Measurements from ENCODE around the gene PDIK1L. TPM values are rescaled to one million over a fixed set of nuclear protein-coding genes. Genes with fewer than 3 reads are reported as not detected.

The PDIK1L gene
- total and polyA plus RNA-seq, 2 of the 8 experiments (the other 6 are each of a cell fraction or from before 2014, with no cell fraction given): 0.95 to 4.5 TPM

DNA sequence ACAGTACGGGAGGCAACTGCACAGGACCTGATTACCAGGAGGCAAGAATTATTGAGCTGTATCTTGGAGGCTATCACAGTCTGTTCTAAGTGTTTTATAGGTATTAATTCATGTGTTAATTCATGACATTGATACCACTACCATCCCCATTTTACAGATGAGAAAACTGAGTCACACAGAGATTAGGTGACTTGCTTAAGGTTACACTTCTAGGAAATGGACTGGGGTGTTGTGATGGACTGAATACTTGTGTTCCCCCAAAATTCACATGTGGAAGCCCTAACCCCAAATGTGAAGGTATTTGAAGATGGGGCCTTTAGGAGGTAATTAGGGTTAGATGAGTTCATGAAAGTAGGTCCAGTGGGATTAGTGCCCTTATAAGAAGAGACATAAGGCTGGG lies 34.1 kb upstream of the PDIK1L start:
- no peak overlapping the region for H3K4me3 ChIP-seq (ENCODE audit: extremely low read depth in 1 of 4, insufficient read depth in 2 of 4, low read depth in 3 of 4, low read length in 4 of 4)
- no peak overlapping the region for H3K9ac ChIP-seq (replicated peaks in 1 of 4; ENCODE audit: extremely low read depth in 1 of 4, low read depth in 3 of 4, low read length in 3 of 4)
- POLR2A ChIA-PET (ENCODE audit: partially characterized antibody): no interaction called here
- H3K27ac ChIP-seq (ENCODE audit: low read depth, low read length): no peak overlapping the region
- H2BK120ac ChIP-seq (replicated peaks; ENCODE audit: low read depth, low read length): no peak overlapping the region
- no peak overlapping the region for H2BK20ac ChIP-seq (ENCODE audit: low read length)
- H3K23me2 ChIP-seq (ENCODE audit: low read depth, low read length): no peaks in the 10 kb centered on the region
- H3K27me3 ChIP-seq (replicated peaks in 1 of 4; ENCODE audit: control insufficient read depth in 3 of 4, extremely low read depth in 1 of 4, insufficient read depth in 3 of 4, low read length in 3 of 4): no peaks in the 10 kb centered on the region
- H2BK5ac ChIP-seq (ENCODE audit: low read depth, low read length): no peak overlapping the region
- no peaks in the 10 kb centered on the region for H3K9me3 ChIP-seq (ENCODE audit: insufficient read depth in 2 of 2, low read depth in 1 of 2, low read length in 1 of 2)
- no peak overlapping the region for H4K8ac ChIP-seq (ENCODE audit: extremely low read depth, insufficient read depth, low read length)
- H4K5ac ChIP-seq (ENCODE audit: insufficient read length, low read depth, low read length): no peak overlapping the region
- no peaks in the 10 kb centered on the region for H3K36me3 ChIP-seq (ENCODE audit: control insufficient read depth in 2 of 4, insufficient read depth in 4 of 4, low read length in 3 of 4)
- CTCF ChIA-PET (ENCODE audit: partially characterized antibody): interaction anchor here (1.6 to 3.1 kb wide), 3 partner anchors 10 to 41 kb away, joined by 3 to 8 read pairs (median 4); no protein-coding TSS in a partner anchor
- H3K56ac ChIP-seq (replicated peaks; ENCODE audit: insufficient read length, low read depth, low read length): no peak overlapping the region
- H3K79me2 ChIP-seq (ENCODE audit: control insufficient read depth in 1 of 2, insufficient read depth in 2 of 2, low read length in 2 of 2): no peaks in the 10 kb centered on the region
- no peak overlapping the region for H3K14ac ChIP-seq (ENCODE audit: insufficient read length)
- H2BK12ac ChIP-seq (ENCODE audit: low read depth, low read length): no peak overlapping the region
- no peak overlapping the region for H2AK5ac ChIP-seq (ENCODE audit: low read depth, low read length)
- H3K4me1 ChIP-seq (replicated peaks in 1 of 4; ENCODE audit: control insufficient read depth in 3 of 4, insufficient read depth in 4 of 4, low read length in 3 of 4): peaks cover 0 to 9% (median 6%) of the 10 kb centered on the region in 4 experiments; a peak in 4 of 7 replicates
- WGBS, 2 experiments (ENCODE audit: extremely low coverage in 1 of 2, insufficient coverage in 1 of 2, insufficient read length in 1 of 2, insufficient replicate concordance in 2 of 2, low coverage in 1 of 2, low lambda C conversion rate in 2 of 2, missing lambda C conversion rate in 1 of 2): 87% methylated on average over 1 of the region's 1 CpG; no CpG with 5 or more reads in 1 of the 2 experiments
- H3K79me1 ChIP-seq (ENCODE audit: low read depth, low read length): no peaks in the 10 kb centered on the region
- DNase-seq (ENCODE audit: low read depth in 1 of 2, low spot score in 2 of 2): no peak
- no peak overlapping the region for H3K4me2 ChIP-seq (ENCODE audit: insufficient read depth in 1 of 2, low read depth in 2 of 2, low read length in 2 of 2)
- no peak for FAIRE-seq
- no peak overlapping the region for H3K4ac ChIP-seq (replicated peaks; ENCODE audit: insufficient read length, low read depth, low read length)
- H3K18ac ChIP-seq (ENCODE audit: extremely low read depth, low read length): no peak overlapping the region
- no peaks in the 10 kb centered on the region for H4K20me1 ChIP-seq (replicated peaks in 1 of 2; ENCODE audit: control insufficient read depth in 1 of 2, insufficient read depth in 2 of 2, low read length in 2 of 2)
- no peak overlapping the region for H3K23ac ChIP-seq (ENCODE audit: insufficient read length)
- no peak overlapping the region for H4K91ac ChIP-seq (replicated peaks; ENCODE audit: insufficient read length, low read length)
- no peak overlapping the region for H2AFZ ChIP-seq (ENCODE audit: low read length)
- TF ChIP-seq SIX5 (IDR thresholded peaks at IDR 0.05; ENCODE audit: low read depth, low read length) (no peak), KDM1A (IDR thresholded peaks at IDR 0.05; ENCODE audit: borderline replicate concordance, low read length) (0 out of 2 replicates have a peak, but pooled peaks have one; percentile 32)
- H2BK15ac ChIP-seq (ENCODE audit: low read length): no peak overlapping the region
